ENCODE measurements around the gene PHLDB1.

The PHLDB1 gene

GRCh38 chr11:118650366-118650765 is 43.0 kb downstream of the PHLDB1 start:
- Histone ChIP-seq H3K4me1 (ENCODE audit: control insufficient read depth, insufficient read depth, low read length) (no peaks in the 10 kb centered on the region), H3K9me3 (ENCODE audit: control insufficient read depth, low read length) (no peaks in the 10 kb centered on the region), H3K27ac (ENCODE audit: insufficient read depth, low read depth, low read length, poor library complexity, severe bottlenecking) (no peak overlapping the region), H3K27me3 (ENCODE audit: control insufficient read depth, insufficient read depth, low read length, poor library complexity, severe bottlenecking) (no peaks in the 10 kb centered on the region), H3K4me3 (ENCODE audit: insufficient read depth, low read depth, low read length) (no peak overlapping the region), H3K36me3 (ENCODE audit: control insufficient read depth, insufficient read depth, low read length) (peaks cover 48% of the 10 kb centered on the region)
- 98% methylated on average over 8 of the region's 8 CpGs for WGBS, 2 experiments

GRCh38 chr11:118651820-118652219 is 44.4 kb downstream of the PHLDB1 start:
- Histone ChIP-seq H3K27me3 (ENCODE audit: control insufficient read depth, insufficient read depth, low read length, poor library complexity, severe bottlenecking) (no peaks in the 10 kb centered on the region), H3K27ac (ENCODE audit: insufficient read depth, low read depth, low read length, poor library complexity, severe bottlenecking) (no peak overlapping the region), H3K9me3 (ENCODE audit: control insufficient read depth, low read length) (no peaks in the 10 kb centered on the region), H3K36me3 (ENCODE audit: control insufficient read depth, insufficient read depth, low read length) (peaks cover 46% of the 10 kb centered on the region), H3K4me3 (ENCODE audit: insufficient read depth, low read depth, low read length) (no peak overlapping the region), H3K4me1 (ENCODE audit: control insufficient read depth, insufficient read depth, low read length) (no peaks in the 10 kb centered on the region)
- WGBS, 2 experiments, result 94 to 100% methylated on average over 3 of the region's 3 CpGs

- H3K9me3 ChIP-seq (ENCODE audit: control insufficient read depth, low read length), result no peaks in the 10 kb centered on the region
- 91 to 93% methylated on average over 4 of the region's 4 CpGs for WGBS, 2 experiments
- H3K4me1 ChIP-seq (ENCODE audit: control insufficient read depth, insufficient read depth, low read length), result no peaks in the 10 kb centered on the region
- peaks cover 48% of the 10 kb centered on the region for H3K36me3 ChIP-seq (ENCODE audit: control insufficient read depth, insufficient read depth, low read length)
- H3K27me3 ChIP-seq (ENCODE audit: control insufficient read depth, insufficient read depth, low read length, poor library complexity, severe bottlenecking), result no peaks in the 10 kb centered on the region
- H3K27ac ChIP-seq (ENCODE audit: insufficient read depth, low read depth, low read length, poor library complexity, severe bottlenecking), result no peak overlapping the region
- H3K4me3 ChIP-seq (ENCODE audit: insufficient read depth, low read depth, low read length), result no peak overlapping the region
Observed at GRCh38 chr11:118652681-118653181, 45.3 kb downstream of the PHLDB1 start.

- Histone ChIP-seq H3K9me3 (ENCODE audit: control insufficient read depth, low read length) (no peaks in the 10 kb centered on the region), H3K4me3 (ENCODE audit: insufficient read depth, low read depth, low read length) (no peak overlapping the region), H3K36me3 (ENCODE audit: control insufficient read depth, insufficient read depth, low read length) (peaks cover 38% of the 10 kb centered on the region), H3K4me1 (ENCODE audit: control insufficient read depth, insufficient read depth, low read length) (no peaks in the 10 kb centered on the region), H3K27ac (ENCODE audit: insufficient read depth, low read depth, low read length, poor library complexity, severe bottlenecking) (no peak overlapping the region), H3K27me3 (ENCODE audit: control insufficient read depth, insufficient read depth, low read length, poor library complexity, severe bottlenecking) (no peaks in the 10 kb centered on the region)
- 92 to 94% methylated on average over 8 of the region's 8 CpGs for WGBS, 2 experiments
Observed at GRCh38 chr11:118653684-118654390, 46.4 kb downstream of the PHLDB1 start.

- H3K9me3 ChIP-seq (ENCODE audit: control insufficient read depth, low read length), result no peaks in the 10 kb centered on the region
- 94 to 95% methylated on average over 7 of the region's 7 CpGs for WGBS, 2 experiments
- H3K4me1 ChIP-seq (ENCODE audit: control insufficient read depth, insufficient read depth, low read length), result peaks cover 6% of the 10 kb centered on the region
- H3K27ac ChIP-seq (ENCODE audit: insufficient read depth, low read depth, low read length, poor library complexity, severe bottlenecking), result no peak overlapping the region
- no peaks in the 10 kb centered on the region for H3K27me3 ChIP-seq (ENCODE audit: control insufficient read depth, insufficient read depth, low read length, poor library complexity, severe bottlenecking)
- H3K4me3 ChIP-seq (ENCODE audit: insufficient read depth, low read depth, low read length), result no peak overlapping the region
- peaks cover 21% of the 10 kb centered on the region for H3K36me3 ChIP-seq (ENCODE audit: control insufficient read depth, insufficient read depth, low read length)
Observed at GRCh38 chr11:118655486-118656190, 48.2 kb downstream of the PHLDB1 start.

- Histone ChIP-seq H3K27ac (ENCODE audit: insufficient read depth, low read depth, low read length, poor library complexity, severe bottlenecking) (no peak overlapping the region), H3K36me3 (ENCODE audit: control insufficient read depth, insufficient read depth, low read length) (peaks cover 19% of the 10 kb centered on the region)
- WGBS, 2 experiments, result 96 to 98% methylated on average over 5 of the region's 5 CpGs
Observed at GRCh38 chr11:118656563-118657165, 49.2 kb downstream of the PHLDB1 start.

GRCh38 chr11:118657238-118657637 is 49.8 kb downstream of the PHLDB1 start:
- Histone ChIP-seq H3K27ac (ENCODE audit: insufficient read depth, low read depth, low read length, poor library complexity, severe bottlenecking) (no peak overlapping the region), H3K27me3 (ENCODE audit: control insufficient read depth, insufficient read depth, low read length, poor library complexity, severe bottlenecking) (no peaks in the 10 kb centered on the region), H3K4me3 (ENCODE audit: insufficient read depth, low read depth, low read length) (no peak overlapping the region), H3K9me3 (ENCODE audit: control insufficient read depth, low read length) (no peaks in the 10 kb centered on the region), H3K36me3 (ENCODE audit: control insufficient read depth, insufficient read depth, low read length) (peaks cover 19% of the 10 kb centered on the region), H3K4me1 (ENCODE audit: control insufficient read depth, insufficient read depth, low read length) (peaks cover 8% of the 10 kb centered on the region)
- 88 to 92% methylated on average over 2 of the region's 2 CpGs for WGBS, 2 experiments

More at GRCh38 chr11:118656563-118657165, 49.2 kb downstream of the PHLDB1 start:
- Histone ChIP-seq H3K4me1 (ENCODE audit: control insufficient read depth, insufficient read depth, low read length) (peaks cover 8% of the 10 kb centered on the region), H3K27me3 (ENCODE audit: control insufficient read depth, insufficient read depth, low read length, poor library complexity, severe bottlenecking) (no peaks in the 10 kb centered on the region), H3K9me3 (ENCODE audit: control insufficient read depth, low read length) (no peaks in the 10 kb centered on the region), H3K4me3 (ENCODE audit: insufficient read depth, low read depth, low read length) (no peak overlapping the region)

- H3K9me3 ChIP-seq (ENCODE audit: control insufficient read depth, low read length), result no peaks in the 10 kb centered on the region
- no peaks in the 10 kb centered on the region for H3K27me3 ChIP-seq (ENCODE audit: control insufficient read depth, insufficient read depth, low read length, poor library complexity, severe bottlenecking)
- H3K4me1 ChIP-seq (ENCODE audit: control insufficient read depth, insufficient read depth, low read length), result peaks cover 11% of the 10 kb centered on the region
- peaks cover 16% of the 10 kb centered on the region for H3K36me3 ChIP-seq (ENCODE audit: control insufficient read depth, insufficient read depth, low read length)
- H3K4me3 ChIP-seq (ENCODE audit: insufficient read depth, low read depth, low read length), result no peak overlapping the region
- H3K27ac ChIP-seq (ENCODE audit: insufficient read depth, low read depth, low read length, poor library complexity, severe bottlenecking), result no peak overlapping the region
- 89 to 90% methylated on average over 16 of the region's 16 CpGs for WGBS, 2 experiments
Observed at GRCh38 chr11:118657709-118658428, 50.5 kb downstream of the PHLDB1 start.

- H3K27me3 ChIP-seq (ENCODE audit: control insufficient read depth, insufficient read depth, low read length, poor library complexity, severe bottlenecking), result no peaks in the 10 kb centered on the region
- H3K36me3 ChIP-seq (ENCODE audit: control insufficient read depth, insufficient read depth, low read length), result peaks cover 11% of the 10 kb centered on the region
- H3K4me1 ChIP-seq (ENCODE audit: control insufficient read depth, insufficient read depth, low read length), result peaks cover 12% of the 10 kb centered on the region
- H3K27ac ChIP-seq (ENCODE audit: insufficient read depth, low read depth, low read length, poor library complexity, severe bottlenecking), result no peak overlapping the region
- H3K9me3 ChIP-seq (ENCODE audit: control insufficient read depth, low read length), result no peaks in the 10 kb centered on the region
- H3K4me3 ChIP-seq (ENCODE audit: insufficient read depth, low read depth, low read length), result no peak overlapping the region
- 77 to 81% methylated on average over 16 of the region's 16 CpGs for WGBS, 2 experiments
Observed at GRCh38 chr11:118658429-118659313, 51.3 kb downstream of the PHLDB1 start.

Measured in ectodermal cell (in vitro differentiated cells).